IPS-20b (cell line): ENCODE results near the gene TMSB15B.
"Not testable (repeated sequence)": the region's sequence is repeated elsewhere in the genome, so short reads cannot be mapped to it uniquely, and the experiment has no call there.

Experiments used
- H3K27ac ChIP-seq: one replicate; pipeline ENCODE4 v1.5.1; 2013; ENCODE audit warnings: low read length
- H3K27me3 ChIP-seq: 2 replicates; pipeline ENCODE4 v1.6.1; 2013; ENCODE audit warnings: mild to moderate bottlenecking, low read length, inconsistent platforms; ENCODE audit not compliant: insufficient read depth
- H3K36me3 ChIP-seq: 2 replicates; pipeline ENCODE4 v1.6.1; 2013; ENCODE audit warnings: low read depth, mild to moderate bottlenecking, inconsistent platforms, low read length, moderate library complexity; ENCODE audit not compliant: insufficient read depth
- H3K4me1 ChIP-seq: 2 replicates; pipeline ENCODE4 v1.6.1; 2013; ENCODE audit warnings: mild to moderate bottlenecking, control low read depth, inconsistent platforms, low read length, moderate library complexity; ENCODE audit not compliant: insufficient read depth
- H3K4me3 ChIP-seq: 2 replicates; pipeline ENCODE4 v1.5.1; 2013; ENCODE audit warnings: mild to moderate bottlenecking, low read length, inconsistent platforms
- H3K9ac ChIP-seq: 2 replicates; pipeline ENCODE4 v1.6.1; 2013; ENCODE audit warnings: low read depth, mild to moderate bottlenecking, inconsistent platforms, low read length, moderate library complexity
- H3K9me3 ChIP-seq: 2 replicates; pipeline ENCODE4 v1.6.1; 2013; ENCODE audit warnings: mild to moderate bottlenecking, low read depth, low read length, inconsistent platforms; ENCODE audit not compliant: insufficient read depth

TMSB15B gene

GRCh38 chrX:103962411-103963278 lies at the start of gene TMSB15B:
Gene TMSB15B, plus strand, starts transcription at chrX:103962627.
- H3K4me3 ChIP-seq, H3K27me3 ChIP-seq, H3K27ac ChIP-seq: not testable (repeated sequence)

DNA sequence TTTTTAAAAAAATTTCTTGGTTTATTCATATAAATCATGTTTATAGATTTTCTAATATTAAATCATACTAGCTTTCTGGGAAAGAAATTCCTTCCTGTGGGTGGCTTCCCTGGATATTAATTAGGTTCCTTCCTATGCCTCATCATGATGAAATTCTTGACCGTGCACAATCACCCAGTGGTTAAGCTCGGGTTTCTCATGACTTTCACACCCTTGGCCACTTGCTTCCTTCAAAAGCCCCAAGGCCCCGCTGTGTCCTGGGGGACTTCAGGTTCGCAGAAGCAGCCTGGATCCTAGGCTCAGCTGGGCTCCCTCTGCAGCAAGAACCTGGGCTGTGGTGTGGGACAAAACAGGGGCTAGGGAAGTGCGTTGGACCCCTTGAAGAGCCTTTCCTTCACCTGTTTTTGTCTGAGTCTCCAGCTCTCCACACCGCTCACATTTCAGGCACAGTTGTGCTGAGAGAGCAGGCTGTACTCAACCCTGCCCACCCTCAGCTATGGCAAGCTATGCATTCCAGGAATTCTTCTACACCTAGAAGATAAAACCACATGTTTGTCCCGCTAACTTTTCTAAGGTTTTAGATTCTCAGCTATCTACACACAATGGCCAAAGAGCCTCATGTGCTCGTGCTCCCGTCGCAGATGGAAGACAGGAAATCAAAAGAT lies 48.9 kb upstream of the TMSB15B start:
- no peak overlapping the region for H3K9ac ChIP-seq
- H3K9me3 ChIP-seq, result no peaks in the 10 kb centered on the region
- H3K36me3 ChIP-seq, result no peaks in the 10 kb centered on the region
- no peaks in the 10 kb centered on the region for H3K27me3 ChIP-seq
- H3K27ac ChIP-seq, result no peak overlapping the region
- H3K4me3 ChIP-seq, result no peak overlapping the region
- H3K4me1 ChIP-seq, result no peaks in the 10 kb centered on the region

More at GRCh38 chrX:103962411-103963278, at the start of gene TMSB15B:
- H3K4me1 ChIP-seq, H3K9ac ChIP-seq, H3K36me3 ChIP-seq, H3K9me3 ChIP-seq: not testable (repeated sequence)

DNA sequence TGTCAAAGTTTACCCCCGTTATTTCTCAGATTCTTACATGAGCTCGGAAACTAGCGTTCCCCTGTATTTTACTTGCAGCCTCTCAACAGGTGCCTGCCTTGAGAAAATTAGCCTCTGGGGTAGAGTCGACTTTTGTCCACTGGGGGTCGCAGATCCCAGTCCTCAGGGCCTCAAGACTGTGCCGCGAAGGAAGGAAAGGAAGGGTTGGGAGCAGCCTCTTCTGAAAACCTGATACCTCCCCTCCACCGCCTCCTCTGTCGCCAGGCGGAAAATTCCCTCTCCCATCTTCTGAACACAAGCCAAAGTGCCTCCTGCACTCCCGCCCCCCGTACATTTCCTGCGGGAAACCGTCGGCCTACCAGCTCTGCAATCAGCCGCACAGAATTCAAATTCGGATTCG lies 44.4 kb upstream of the TMSB15B start:
- Histone ChIP-seq H3K4me3 (peak overlapping the region; percentile 69), H3K27me3 (no peaks in the 10 kb centered on the region), H3K9ac (peak overlapping the region; percentile 69; the same call in 1 of the 2 replicates), H3K9me3 (no peaks in the 10 kb centered on the region), H3K4me1 (no peaks in the 10 kb centered on the region), H3K27ac (no peak overlapping the region), H3K36me3 (no peaks in the 10 kb centered on the region)

DNA sequence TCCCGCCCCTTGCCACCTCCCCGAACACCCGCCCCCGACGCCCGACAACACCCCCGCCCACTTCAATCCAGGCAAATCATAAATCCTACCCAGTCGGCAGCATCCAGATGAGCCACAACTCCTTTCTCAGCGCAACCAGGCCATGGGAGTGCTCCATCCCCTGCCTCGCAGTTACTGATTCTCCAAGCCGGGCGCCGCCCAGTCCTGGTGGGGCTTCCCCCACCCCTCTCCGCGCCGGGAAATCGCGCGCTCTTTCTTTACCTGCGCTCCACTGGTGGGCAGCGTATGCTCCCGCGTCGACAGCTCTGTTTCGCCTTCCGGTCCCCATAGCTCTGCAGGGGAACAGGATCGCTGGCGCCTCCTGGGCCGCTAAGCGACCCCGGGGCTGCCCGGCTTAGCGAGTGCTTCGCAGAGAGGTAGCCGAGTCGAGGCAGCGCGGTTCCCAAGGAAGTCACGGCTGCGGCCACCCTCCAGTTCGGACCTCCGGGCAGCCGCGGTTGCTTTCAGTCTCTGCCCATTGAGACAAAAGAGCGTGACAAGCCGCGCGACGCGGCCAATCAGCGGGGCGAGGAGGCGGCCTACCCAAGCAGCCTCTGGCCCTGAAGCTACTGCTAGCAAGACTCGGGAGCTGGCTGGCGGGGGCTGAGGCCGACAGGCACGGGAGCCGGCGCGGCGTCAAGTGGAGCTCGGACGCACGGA lies 43.7 kb upstream of the TMSB15B start:
- Histone ChIP-seq H3K36me3 (no peaks in the 10 kb centered on the region), H3K27me3 (no peaks in the 10 kb centered on the region), H3K9me3 (no peaks in the 10 kb centered on the region), H3K27ac (no peak overlapping the region), H3K4me1 (no peaks in the 10 kb centered on the region), H3K9ac (peak overlapping the region; percentile 69; the same call in 1 of the 2 replicates), H3K4me3 (peak overlapping the region; percentile 69)

DNA sequence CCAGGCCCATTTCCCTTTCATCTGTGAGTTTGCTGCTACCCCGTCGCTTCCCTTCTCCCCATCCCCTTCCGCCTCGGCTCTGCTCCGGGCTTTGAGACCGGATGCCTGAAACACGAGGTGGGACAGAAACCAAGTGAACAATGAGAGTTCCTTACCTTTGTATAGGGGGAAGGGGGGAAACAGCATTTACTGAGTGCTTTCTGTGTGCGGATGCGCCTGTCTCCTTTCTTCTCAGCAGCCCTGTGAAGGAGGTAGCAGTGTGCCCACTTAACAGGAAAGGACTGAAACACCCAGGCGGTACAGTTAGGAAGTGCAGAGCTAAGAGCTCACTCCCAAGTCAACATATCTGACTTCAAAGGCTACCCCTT lies 43.2 kb upstream of the TMSB15B start:
- Histone ChIP-seq H3K36me3 (no peaks in the 10 kb centered on the region), H3K9me3 (no peaks in the 10 kb centered on the region), H3K4me3 (peak overlapping the region; percentile 69), H3K4me1 (no peaks in the 10 kb centered on the region), H3K27me3 (no peaks in the 10 kb centered on the region), H3K27ac (no peak overlapping the region), H3K9ac (peak overlapping the region; percentile 69; the same call in 1 of the 2 replicates)

GRCh38 chrX:103920515-103920914 lies 41.9 kb upstream of the TMSB15B start:
- not testable (repeated sequence) for H3K9ac ChIP-seq

GRCh38 chrX:103927030-103927429 lies 35.4 kb upstream of the TMSB15B start:
- Histone ChIP-seq H3K36me3 (no peaks in the 10 kb centered on the region), H3K4me1 (no peaks in the 10 kb centered on the region), H3K9ac (no peak overlapping the region), H3K27ac (no peak overlapping the region), H3K27me3 (no peaks in the 10 kb centered on the region), H3K9me3 (no peaks in the 10 kb centered on the region), H3K4me3 (no peak overlapping the region)

More at GRCh38 chrX:103920515-103920914, 41.9 kb upstream of the TMSB15B start:
- H3K36me3 ChIP-seq, H3K4me3 ChIP-seq, H3K27me3 ChIP-seq, H3K27ac ChIP-seq, H3K4me1 ChIP-seq, H3K9me3 ChIP-seq: not testable (repeated sequence)

- no peak overlapping the region for H3K27ac ChIP-seq
- H3K36me3 ChIP-seq, result no peaks in the 10 kb centered on the region
- no peaks in the 10 kb centered on the region for H3K4me1 ChIP-seq
- H3K27me3 ChIP-seq, result no peaks in the 10 kb centered on the region
- H3K9me3 ChIP-seq, result no peaks in the 10 kb centered on the region
- H3K9ac ChIP-seq, result no peak overlapping the region
- no peak overlapping the region for H3K4me3 ChIP-seq
These were observed 34.8 kb upstream of the TMSB15B start for GRCh38 chrX:103927633-103928032.

DNA sequence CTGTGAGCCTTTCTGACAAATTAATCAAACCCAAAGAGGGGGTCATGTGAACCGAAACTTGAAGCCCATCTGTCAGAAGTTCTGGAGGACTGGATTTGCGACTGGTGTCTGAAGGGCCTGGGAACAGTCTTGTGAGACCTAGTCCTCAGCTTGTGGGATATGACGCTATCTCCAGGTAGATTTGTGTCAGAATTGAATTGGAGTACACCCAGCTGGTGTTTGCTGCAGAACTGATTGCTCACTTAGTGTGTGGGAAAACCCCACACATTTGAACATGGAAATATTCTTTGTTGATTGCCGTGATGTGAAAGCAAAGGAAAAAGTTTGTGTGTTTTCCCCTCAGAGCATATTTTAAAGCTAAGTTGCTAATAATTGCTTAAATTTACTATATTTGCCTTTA lies 30.3 kb upstream of the TMSB15B start:
- Histone ChIP-seq H3K9me3 (no peaks in the 10 kb centered on the region), H3K4me1 (no peaks in the 10 kb centered on the region), H3K36me3 (no peaks in the 10 kb centered on the region), H3K27ac (no peak overlapping the region), H3K9ac (no peak overlapping the region), H3K27me3 (no peaks in the 10 kb centered on the region), H3K4me3 (no peak overlapping the region)

- H3K27ac ChIP-seq, H3K4me1 ChIP-seq, H3K9ac ChIP-seq, H3K27me3 ChIP-seq, H3K36me3 ChIP-seq, H3K9me3 ChIP-seq, H3K4me3 ChIP-seq: not testable (repeated sequence)
These were observed 22.2 kb upstream of the TMSB15B start for GRCh38 chrX:103940257-103940656.

DNA sequence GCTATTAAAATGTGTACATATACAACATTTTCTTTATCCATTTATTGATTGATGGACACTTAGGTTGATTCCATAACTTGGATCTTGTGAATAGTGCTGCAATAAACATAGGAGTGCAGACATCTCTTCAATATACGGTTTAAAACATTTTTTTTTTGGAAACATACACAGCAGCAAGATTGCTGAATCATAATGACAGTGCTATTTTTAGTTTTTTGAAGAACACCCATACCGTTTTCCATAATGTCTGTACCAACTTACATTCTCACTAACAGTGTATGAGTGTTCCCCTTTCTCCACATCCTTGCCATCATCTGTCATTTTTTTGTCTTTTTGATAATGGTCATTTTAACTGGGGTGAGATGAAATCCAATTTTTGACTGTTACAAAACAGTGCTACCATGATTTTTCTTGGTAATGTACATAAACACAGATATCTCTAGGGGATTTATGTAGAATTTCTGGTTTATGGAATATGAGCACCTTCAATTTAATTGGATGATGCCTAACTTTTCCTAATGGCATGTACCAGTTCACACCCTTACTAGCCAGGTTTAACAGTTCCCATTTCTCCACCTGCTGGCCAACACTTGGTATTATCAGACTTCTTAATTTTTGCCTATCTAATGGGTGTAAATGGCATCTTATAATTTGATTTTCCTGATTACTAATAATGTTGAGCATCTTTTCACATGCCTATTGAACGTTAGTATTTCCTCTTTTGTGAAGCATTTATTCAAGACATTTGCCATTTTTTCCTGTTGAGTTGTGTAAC lies 21.0 kb upstream of the TMSB15B start:
- Histone ChIP-seq H3K9ac (no peak overlapping the region), H3K9me3 (no peaks in the 10 kb centered on the region), H3K36me3 (no peaks in the 10 kb centered on the region), H3K4me1 (no peaks in the 10 kb centered on the region), H3K4me3 (no peak overlapping the region), H3K27me3 (no peaks in the 10 kb centered on the region), H3K27ac (no peak overlapping the region)
